ENCODE measurements around the gene RBMXL2.

Gene RBMXL2

GRCh38 chr11:7088921-7089320, at the start of gene RBMXL2:
Gene RBMXL2 (plus strand): TSS chr11:7088998. CDS start chr11:7089121, 123 bp downstream.
- in situ Hi-C loops (cut with MboI; ENCODE audit: low sequenced_read_pairs): no loop called here

GRCh38 chr11:7046474-7047175, 42.2 kb upstream of the RBMXL2 start:
- in situ Hi-C loops (cut with MboI; ENCODE audit: low sequenced_read_pairs): no loop called here

GRCh38 chr11:7050191-7050590, 38.6 kb upstream of the RBMXL2 start:
- in situ Hi-C loops (cut with MboI; ENCODE audit: low sequenced_read_pairs): no loop called here

GRCh38 chr11:7056828-7057513, 31.8 kb upstream of the RBMXL2 start:
- in situ Hi-C loops (cut with MboI; ENCODE audit: low sequenced_read_pairs): no loop called here

- in situ Hi-C loops (cut with MboI; ENCODE audit: low sequenced_read_pairs): no loop called here
Observed at GRCh38 chr11:7057641-7058040, 31.2 kb upstream of the RBMXL2 start.

- in situ Hi-C loops (cut with MboI; ENCODE audit: low sequenced_read_pairs): no loop called here
Observed at GRCh38 chr11:7060868-7061267, 27.9 kb upstream of the RBMXL2 start.

- in situ Hi-C loops (cut with MboI; ENCODE audit: low sequenced_read_pairs): no loop called here
Observed at GRCh38 chr11:7062534-7062933, 26.3 kb upstream of the RBMXL2 start.

- in situ Hi-C loops (cut with MboI; ENCODE audit: low sequenced_read_pairs): no loop called here
Observed at GRCh38 chr11:7072401-7073028, 16.3 kb upstream of the RBMXL2 start.

GRCh38 chr11:7077101-7077500, 11.7 kb upstream of the RBMXL2 start:
- in situ Hi-C loops (cut with MboI; ENCODE audit: low sequenced_read_pairs): no loop called here

GRCh38 chr11:7079545-7080135, 9.2 kb upstream of the RBMXL2 start:
- in situ Hi-C loops (cut with MboI; ENCODE audit: low sequenced_read_pairs): no loop called here

- in situ Hi-C loops (cut with MboI; ENCODE audit: low sequenced_read_pairs): no loop called here
Observed at GRCh38 chr11:7080900-7081299, 7.9 kb upstream of the RBMXL2 start.

- in situ Hi-C loops (cut with MboI; ENCODE audit: low sequenced_read_pairs): no loop called here
Observed at GRCh38 chr11:7081441-7081840, 7.4 kb upstream of the RBMXL2 start.

- in situ Hi-C loops (cut with MboI; ENCODE audit: low sequenced_read_pairs): no loop called here
Observed at GRCh38 chr11:7089328-7090251, 792 bp downstream of the RBMXL2 start.

- in situ Hi-C loops (cut with MboI; ENCODE audit: low sequenced_read_pairs): no loop called here
Observed at GRCh38 chr11:7098235-7098832, 9.5 kb downstream of the RBMXL2 start.

- in situ Hi-C loops (cut with MboI; ENCODE audit: low sequenced_read_pairs): loop anchor here (25.0 kb wide), 1 partner anchor 572 kb away; no protein-coding TSS in a partner anchor
Observed at GRCh38 chr11:7115780-7116179, 27.0 kb downstream of the RBMXL2 start.

GRCh38 chr11:7116370-7116769, 27.6 kb downstream of the RBMXL2 start:
- in situ Hi-C loops (cut with MboI; ENCODE audit: low sequenced_read_pairs): loop anchor here (25.0 kb wide), 1 partner anchor 571 kb away; no protein-coding TSS in a partner anchor

GRCh38 chr11:7138051-7138450, 49.3 kb downstream of the RBMXL2 start:
- in situ Hi-C loops (cut with MboI; ENCODE audit: low sequenced_read_pairs): no loop called here
